ENCODE measurements around the gene GUCA1A. TPM values are rescaled to one million over a fixed set of nuclear protein-coding genes. Genes with fewer than 3 reads are reported as not detected.

GUCA1A gene
- total RNA-seq, 2 experiments from 2014 or later: not detected

DNA sequence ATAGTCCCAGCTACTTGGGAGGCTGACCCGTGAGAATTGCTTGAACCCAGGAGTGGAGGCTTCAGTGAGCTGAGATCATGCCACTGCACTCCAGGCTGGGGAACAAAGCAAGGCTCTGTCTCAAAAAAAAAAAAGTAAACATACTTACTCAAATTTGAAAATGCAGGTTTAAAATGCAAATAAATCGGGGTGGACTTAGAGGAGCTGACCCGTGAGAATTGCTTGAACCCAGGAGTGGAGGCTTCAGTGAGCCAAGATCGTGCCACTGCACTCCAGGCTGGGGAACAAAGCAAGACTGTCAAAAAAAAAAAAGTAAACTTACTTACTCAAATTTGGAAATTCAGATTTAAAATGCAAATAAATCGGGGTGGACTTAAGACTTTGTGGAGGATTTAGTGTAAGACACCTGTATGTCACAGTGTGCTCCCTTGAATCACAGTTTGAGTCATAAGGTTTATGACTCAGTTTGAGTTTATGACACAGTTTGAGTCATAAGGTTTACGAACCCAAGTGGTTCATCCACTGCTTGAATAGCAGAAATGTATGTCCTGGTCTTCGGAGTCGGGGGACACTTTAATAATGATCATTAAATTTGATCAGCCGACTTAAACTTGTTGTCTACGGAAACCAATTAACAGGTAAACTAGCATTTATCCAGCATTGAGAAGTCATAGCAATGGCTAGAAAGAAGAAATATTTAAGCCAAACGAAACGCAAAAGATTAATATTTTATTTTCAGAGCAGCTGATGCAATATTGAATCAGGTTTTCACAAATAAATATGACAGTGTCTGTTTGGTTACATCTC, 51.3 kb downstream of the GUCA1A start:
- ChIA-PET POLR2A (interaction anchor here (0.6 to 1.8 kb wide), 3 partner anchors 9 to 43 kb away, joined by 3 to 7 read pairs (median 4); no protein-coding TSS in a partner anchor), CTCF (ENCODE audit: unreplicated experiment) (no interaction called here)
- no TSS peak for BruUV-seq (replicated peaks)
- no peak overlapping the region for H3K4me3 ChIP-seq (ENCODE audit: low read depth, low read length, poor library complexity, severe bottlenecking)
- DNase-seq (ENCODE audit: low spot score): no peak
- no peak for TF ChIP-seq EZH2phosphoT487 (IDR thresholded peaks at IDR 0.05; ENCODE audit: borderline replicate concordance, low read depth, low read length)
- TF ChIP-seq CTCF (conservative IDR thresholded peaks at IDR 0.05; ENCODE audit: low read length): no peak
- intact Hi-C loops (cut with micrococcal nuclease; ENCODE audit: unreplicated experiment): no loop called here
- no peaks in the 10 kb centered on the region for H4K20me1 ChIP-seq (ENCODE audit: insufficient read depth, low read length)
- no peaks in the 10 kb centered on the region for H3K36me3 ChIP-seq (ENCODE audit: insufficient read depth, low read length)
- H3K9me2 ChIP-seq (ENCODE audit: insufficient read depth, low read length): no peaks in the 10 kb centered on the region
- H3K4me1 ChIP-seq (ENCODE audit: insufficient read depth, low read length, poor library complexity, severe bottlenecking): peaks cover 6% of the 10 kb centered on the region
- H3K27ac ChIP-seq (ENCODE audit: low read depth, low read length, poor library complexity, severe bottlenecking): no peak overlapping the region
- no peaks in the 10 kb centered on the region for H3K9me3 ChIP-seq (ENCODE audit: low read length)
- H2AFZ ChIP-seq (ENCODE audit: low read length): no peak overlapping the region
- no peaks in the 10 kb centered on the region for H3K79me2 ChIP-seq (ENCODE audit: insufficient read depth, low read depth, low read length)
- no peak overlapping the region for H3K4me2 ChIP-seq (ENCODE audit: low read length)

DNA sequence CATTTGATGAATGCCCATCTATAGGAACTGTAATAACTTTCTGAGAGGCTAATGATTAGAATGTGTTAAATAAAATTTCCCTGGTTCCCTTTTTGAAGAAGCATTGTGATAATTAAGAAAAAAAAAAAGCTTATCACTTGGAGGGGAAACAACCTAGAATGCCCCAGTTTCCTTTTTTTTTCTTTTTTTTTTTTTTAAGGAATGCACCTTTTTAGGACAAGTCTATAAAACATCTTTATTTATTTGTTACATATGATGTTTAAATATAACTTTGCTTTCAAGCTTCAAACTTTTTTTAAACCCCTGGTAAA, 51.8 kb downstream of the GUCA1A start:
- Histone ChIP-seq H3K4me3 (ENCODE audit: low read depth, low read length, poor library complexity, severe bottlenecking) (no peak overlapping the region), H3K9me3 (ENCODE audit: low read length) (no peaks in the 10 kb centered on the region), H3K9me2 (ENCODE audit: insufficient read depth, low read length) (no peaks in the 10 kb centered on the region), H4K20me1 (ENCODE audit: insufficient read depth, low read length) (no peaks in the 10 kb centered on the region), H3K4me2 (ENCODE audit: low read length) (no peak overlapping the region), H2AFZ (ENCODE audit: low read length) (no peak overlapping the region), H3K27ac (ENCODE audit: low read depth, low read length, poor library complexity, severe bottlenecking) (no peak overlapping the region), H3K79me2 (ENCODE audit: insufficient read depth, low read depth, low read length) (no peaks in the 10 kb centered on the region), H3K36me3 (ENCODE audit: insufficient read depth, low read length) (no peaks in the 10 kb centered on the region), H3K4me1 (ENCODE audit: insufficient read depth, low read length, poor library complexity, severe bottlenecking) (peaks cover 6% of the 10 kb centered on the region)
- ChIA-PET CTCF (ENCODE audit: unreplicated experiment) (no interaction called here), POLR2A (interaction anchor here (0.6 to 1.8 kb wide), 2 partner anchors 10 to 44 kb away, joined by 4 to 7 read pairs; no protein-coding TSS in a partner anchor)
- no TSS peak for BruUV-seq (replicated peaks)
- DNase-seq (ENCODE audit: low spot score): no peak
- intact Hi-C loops (cut with micrococcal nuclease; ENCODE audit: unreplicated experiment): no loop called here
- TF ChIP-seq CTCF (conservative IDR thresholded peaks at IDR 0.05; ENCODE audit: low read length) (no peak), EZH2phosphoT487 (IDR thresholded peaks at IDR 0.05; ENCODE audit: borderline replicate concordance, low read depth, low read length) (no peak)

GRCh38 chr6:42225419-42225818, 52.3 kb downstream of the GUCA1A start:
- Histone ChIP-seq H4K20me1 (ENCODE audit: insufficient read depth, low read length) (no peaks in the 10 kb centered on the region), H3K9me2 (ENCODE audit: insufficient read depth, low read length) (no peaks in the 10 kb centered on the region), H3K4me3 (ENCODE audit: low read depth, low read length, poor library complexity, severe bottlenecking) (no peak overlapping the region), H3K4me1 (ENCODE audit: insufficient read depth, low read length, poor library complexity, severe bottlenecking) (peaks cover 6% of the 10 kb centered on the region), H3K36me3 (ENCODE audit: insufficient read depth, low read length) (no peaks in the 10 kb centered on the region), H3K9me3 (ENCODE audit: low read length) (no peaks in the 10 kb centered on the region), H2AFZ (ENCODE audit: low read length) (no peak overlapping the region), H3K79me2 (ENCODE audit: insufficient read depth, low read depth, low read length) (no peaks in the 10 kb centered on the region), H3K4me2 (ENCODE audit: low read length) (no peak overlapping the region), H3K27ac (ENCODE audit: low read depth, low read length, poor library complexity, severe bottlenecking) (no peak overlapping the region)
- BruUV-seq (replicated peaks): no TSS peak
- intact Hi-C loops (cut with micrococcal nuclease; ENCODE audit: unreplicated experiment): no loop called here
- ChIA-PET CTCF (ENCODE audit: unreplicated experiment) (no interaction called here), POLR2A (interaction anchor here (1.6 to 1.8 kb wide), 2 partner anchors 10 to 175 kb away, joined by 6 to 7 read pairs; partner anchors contain the start of gene TAF8)
- TF ChIP-seq CTCF (conservative IDR thresholded peaks at IDR 0.05; ENCODE audit: low read length) (no peak), EZH2phosphoT487 (IDR thresholded peaks at IDR 0.05; ENCODE audit: borderline replicate concordance, low read depth, low read length) (no peak)
- no peak for DNase-seq (ENCODE audit: low spot score)
